GM19238 (cell line): ENCODE data around the gene GLIS1.

Source experiments
- DNase-seq: peaks from one replicate; pipeline ENCODE4 v3.0.0; 2011; ENCODE audit warnings: low spot score; ENCODE audit not compliant: insufficient read length

Gene GLIS1

GRCh38 chr1:53718443-53718842 is 20.5 kb downstream of the GLIS1 start:
- DNase-seq, result no peak

DNA sequence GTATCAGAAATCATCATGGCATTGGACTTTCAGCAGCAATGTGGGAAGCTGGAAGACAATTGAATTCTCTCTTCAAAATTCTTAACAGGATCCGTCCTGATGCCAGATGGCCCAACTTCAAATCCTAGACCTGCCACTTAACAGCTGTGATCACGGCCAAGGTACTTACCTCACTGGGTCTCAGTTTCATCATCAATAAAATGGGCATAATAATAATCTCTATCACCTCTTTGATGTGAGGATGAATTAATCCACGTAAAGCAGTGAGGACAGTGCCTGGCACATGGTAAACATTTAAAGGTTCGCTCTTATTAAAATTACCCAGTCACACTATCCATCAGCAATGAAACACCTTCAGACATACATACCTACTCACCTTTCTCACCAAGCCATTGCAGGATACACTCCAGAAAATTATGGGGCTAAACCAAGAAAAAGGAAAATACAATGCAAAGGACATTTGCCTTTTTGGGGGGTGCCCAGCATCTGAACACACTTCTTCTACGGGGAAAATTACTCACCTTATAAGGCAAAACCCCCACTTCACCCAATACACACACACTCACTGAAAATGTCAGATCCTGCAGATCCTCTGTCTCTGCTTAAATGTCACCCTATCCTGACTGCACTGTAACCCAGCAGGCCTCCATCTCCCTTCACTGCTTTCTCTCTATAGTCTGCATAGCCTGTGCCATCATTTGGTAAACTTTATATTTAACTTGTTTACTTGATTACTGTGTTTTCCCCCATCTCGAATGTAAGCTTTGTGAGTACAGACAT is 21.7 kb downstream of the GLIS1 start:
- DNase-seq, result no peak

- no peak for DNase-seq
These were observed 22.8 kb downstream of the GLIS1 start for GRCh38 chr1:53716150-53716549.

DNA sequence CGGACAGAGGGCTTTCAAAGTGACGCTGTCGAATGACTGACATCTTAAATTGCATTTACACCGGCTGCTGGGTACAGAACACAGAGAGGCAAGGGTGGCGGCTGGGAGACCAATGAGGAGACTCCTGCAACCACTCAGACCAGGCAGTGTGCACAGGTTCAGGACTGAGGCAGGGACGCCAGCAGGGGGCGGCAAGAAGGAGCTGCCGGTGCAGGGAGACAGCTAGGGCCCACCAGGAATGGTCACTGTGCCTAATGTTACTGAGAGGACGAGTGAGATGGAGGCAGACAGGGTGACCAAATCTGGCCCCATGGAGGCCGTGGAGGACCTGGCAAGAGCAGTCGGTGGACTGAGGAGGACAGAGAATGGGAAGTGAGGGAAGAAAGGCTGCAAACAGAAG is 23.5 kb downstream of the GLIS1 start:
- no peak for DNase-seq

- no peak for DNase-seq
These were observed 26.7 kb downstream of the GLIS1 start for GRCh38 chr1:53712276-53712675.

- no peak for DNase-seq
These were observed 28.4 kb downstream of the GLIS1 start for GRCh38 chr1:53710584-53710983.

GRCh38 chr1:53708687-53709086 is 30.3 kb downstream of the GLIS1 start:
- no peak for DNase-seq

DNA sequence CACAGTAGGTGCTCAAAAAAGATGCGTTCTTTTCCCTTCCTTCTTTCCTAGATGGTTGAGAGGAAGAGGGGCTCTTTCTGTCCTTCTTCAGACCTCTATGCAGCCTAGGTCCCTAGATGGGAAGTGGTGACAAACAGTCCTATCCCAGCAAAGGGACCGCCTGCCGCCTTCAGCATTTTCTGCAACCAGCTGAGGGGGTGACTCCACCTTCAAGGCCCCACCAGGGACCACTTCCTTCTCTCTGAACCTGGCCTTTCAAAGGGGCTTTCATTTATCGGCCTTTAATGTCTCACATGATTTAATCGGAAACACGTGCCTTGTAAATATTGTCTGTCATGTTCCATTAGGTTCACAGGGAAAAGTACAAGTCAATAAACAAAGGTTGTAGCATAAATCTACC is 32.6 kb downstream of the GLIS1 start:
- DNase-seq, result no peak

- DNase-seq, result no peak
These were observed 33.4 kb downstream of the GLIS1 start for GRCh38 chr1:53705446-53706096.

DNA sequence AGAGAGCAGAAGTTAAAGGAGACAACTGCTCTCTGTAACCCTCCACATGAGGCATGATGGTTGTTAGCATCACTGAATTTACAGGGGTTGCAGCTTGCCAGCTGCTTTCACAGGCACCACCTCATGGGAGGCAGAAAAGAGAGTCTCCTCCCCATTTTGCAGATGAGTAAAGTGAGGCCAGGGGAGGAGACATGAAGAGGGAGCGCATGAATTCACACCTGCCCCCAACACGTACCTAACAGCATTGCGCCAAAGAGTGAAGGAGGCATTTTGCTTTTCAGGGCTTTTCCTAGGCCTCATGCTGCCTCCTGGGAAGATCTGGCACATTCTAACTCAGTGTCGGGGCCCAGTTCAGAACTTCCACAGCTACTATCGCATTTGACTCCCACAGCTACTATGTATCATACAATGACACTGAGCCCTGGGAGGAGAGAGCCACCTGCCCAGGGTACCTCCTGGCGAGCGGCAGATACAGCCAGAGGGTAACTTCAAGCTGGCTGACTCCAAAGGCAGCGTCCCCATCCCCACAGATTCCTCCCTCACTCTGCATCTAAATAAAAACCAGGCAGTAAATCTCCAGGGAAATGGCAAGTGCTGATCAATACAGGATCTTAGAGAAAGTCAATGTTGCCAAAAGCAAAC is 34.0 kb downstream of the GLIS1 start:
- DNase-seq, result no peak

DNA sequence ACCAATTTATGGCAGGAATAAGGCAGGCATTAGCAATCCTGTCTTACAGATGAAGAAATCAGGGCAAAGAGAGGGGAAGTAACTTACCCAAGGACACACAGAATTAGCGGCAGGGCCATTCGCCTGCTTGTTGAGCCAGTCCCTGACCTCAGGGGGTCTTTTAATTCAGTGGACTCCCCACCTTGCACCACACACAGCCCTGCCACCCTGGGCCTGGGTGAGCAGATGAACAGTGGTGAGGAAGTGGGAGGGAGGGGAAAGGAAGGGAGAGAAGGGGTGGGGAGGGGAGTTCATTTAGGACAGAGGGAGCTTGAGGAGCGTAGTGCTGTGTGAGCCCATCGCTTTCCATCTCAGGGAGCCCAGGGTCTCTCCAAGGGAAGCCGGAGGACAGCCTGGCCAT is 34.7 kb downstream of the GLIS1 start:
- no peak for DNase-seq

DNA sequence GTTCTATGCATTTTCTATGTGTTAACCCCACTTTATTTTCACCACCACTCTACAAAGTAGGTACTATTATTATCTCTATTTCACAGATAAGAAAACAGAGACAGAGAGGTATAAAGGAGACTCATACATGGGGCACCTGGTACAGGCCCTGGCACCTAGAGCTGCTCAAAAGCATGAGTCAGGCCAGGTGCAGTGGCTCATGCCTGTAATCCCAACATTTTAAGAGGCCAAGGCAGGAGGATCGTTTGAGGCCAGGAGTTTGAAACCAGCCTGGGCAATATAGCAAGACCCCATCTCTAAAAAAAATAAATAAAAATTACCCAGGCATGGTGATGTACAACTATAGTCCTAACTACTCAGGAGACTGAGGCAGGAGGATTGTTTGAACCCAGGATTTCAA is 35.8 kb downstream of the GLIS1 start:
- no peak for DNase-seq

GRCh38 chr1:53702341-53702740 is 36.6 kb downstream of the GLIS1 start:
- DNase-seq, result no peak

- no peak for DNase-seq
These were observed 38.2 kb downstream of the GLIS1 start for GRCh38 chr1:53700776-53701175.

GRCh38 chr1:53699981-53700380 is 39.0 kb downstream of the GLIS1 start:
- DNase-seq, result no peak

DNA sequence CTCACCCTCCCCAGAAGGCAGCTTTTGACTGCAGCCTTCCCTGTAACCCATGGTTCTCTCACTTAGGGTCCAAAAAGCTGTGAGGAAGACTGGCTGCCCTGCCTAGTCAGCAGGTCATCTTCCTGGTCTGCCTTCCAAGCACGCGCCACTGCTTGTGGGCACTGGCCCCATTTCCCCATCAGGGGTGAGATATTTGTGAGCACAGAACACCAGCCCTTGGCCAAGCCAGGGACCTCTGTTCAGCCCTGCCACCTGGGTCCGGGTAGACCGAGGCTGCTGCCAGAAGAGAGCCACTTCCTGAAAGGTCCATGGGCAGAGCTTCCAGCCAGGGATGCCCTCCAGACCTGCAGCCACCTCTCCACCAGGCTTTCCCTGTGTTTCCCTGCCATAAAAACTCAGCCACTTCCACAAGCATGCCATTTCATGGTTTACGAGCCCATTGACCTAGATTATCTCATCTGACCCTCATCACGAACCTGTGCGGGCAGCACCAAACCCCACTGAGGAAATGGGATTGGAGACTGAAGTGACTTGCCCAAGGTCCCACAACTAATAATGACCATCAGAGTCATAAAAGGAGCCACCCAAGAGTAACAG is 40.5 kb downstream of the GLIS1 start:
- no peak for DNase-seq

- DNase-seq, result no peak
These were observed 41.1 kb downstream of the GLIS1 start for GRCh38 chr1:53697721-53698383.

- DNase-seq, result no peak
These were observed 42.0 kb downstream of the GLIS1 start for GRCh38 chr1:53696990-53697389.

- no peak for DNase-seq
These were observed 42.4 kb downstream of the GLIS1 start for GRCh38 chr1:53696571-53696970.

GRCh38 chr1:53696051-53696450 is 42.9 kb downstream of the GLIS1 start:
- no peak for DNase-seq

DNA sequence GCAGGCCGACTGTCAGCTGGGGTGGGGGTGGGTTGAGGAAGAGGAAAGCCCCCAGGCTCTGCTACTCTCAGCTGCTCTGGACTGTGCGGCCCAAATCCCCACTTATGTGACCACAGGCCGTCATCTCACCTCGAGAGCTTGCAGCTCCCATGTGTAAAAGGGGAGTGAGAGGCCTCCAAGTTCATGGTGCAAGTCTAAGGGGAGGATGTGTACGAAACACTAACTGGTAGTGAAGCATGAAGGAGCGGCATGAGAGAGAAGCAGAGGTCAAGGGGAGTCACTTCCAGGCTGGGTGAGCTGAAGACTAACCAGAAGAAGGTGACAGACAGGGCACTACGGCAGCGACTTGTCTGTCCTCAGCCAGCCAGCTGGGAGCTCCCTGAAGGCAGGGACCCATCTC is 43.8 kb downstream of the GLIS1 start:
- DNase-seq, result no peak

DNA sequence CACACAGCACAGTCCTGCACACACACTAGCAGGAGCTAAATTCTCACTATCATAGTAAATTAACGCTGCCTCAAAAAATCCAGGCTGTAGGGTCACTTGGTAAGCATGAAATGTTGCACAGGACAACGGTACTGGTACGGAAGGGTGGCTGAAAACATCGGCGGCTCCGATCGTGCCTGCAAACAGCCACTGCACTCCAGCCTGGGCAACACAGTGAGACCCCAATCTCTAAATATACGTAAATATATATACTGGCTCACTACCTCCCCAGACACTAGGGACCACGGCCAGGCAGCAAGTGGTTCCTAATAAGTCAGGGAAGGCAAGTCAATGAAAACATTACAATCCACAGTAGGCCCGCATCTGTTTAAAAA is 44.3 kb downstream of the GLIS1 start:
- DNase-seq, result no peak
